A673 (cell line): ENCODE data around the gene TAF1.

Source experiments
- EZH2 ChIP-seq: fragments of 200-600 bp; sonication (generic); IDR thresholded peaks from 2 replicates; pipeline ENCODE4 v1.6.1; 2017; ENCODE audit warnings: borderline replicate concordance, low read depth, mild to moderate bottlenecking, mixed read lengths, antibody characterized with exemption, low read length; ENCODE audit not compliant: poor library complexity, severe bottlenecking
- TF ChIP-seq, protein P1 (sequence below): fragments of 300-800, 200-600 bp; sonication (generic); conservative IDR thresholded peaks from 2 replicates; pipeline ENCODE4 v1.5.1; 2017; ENCODE audit warnings: low read depth, mild to moderate bottlenecking, antibody characterized with exemption, low read length, moderate library complexity, mixed read lengths

DNA sequence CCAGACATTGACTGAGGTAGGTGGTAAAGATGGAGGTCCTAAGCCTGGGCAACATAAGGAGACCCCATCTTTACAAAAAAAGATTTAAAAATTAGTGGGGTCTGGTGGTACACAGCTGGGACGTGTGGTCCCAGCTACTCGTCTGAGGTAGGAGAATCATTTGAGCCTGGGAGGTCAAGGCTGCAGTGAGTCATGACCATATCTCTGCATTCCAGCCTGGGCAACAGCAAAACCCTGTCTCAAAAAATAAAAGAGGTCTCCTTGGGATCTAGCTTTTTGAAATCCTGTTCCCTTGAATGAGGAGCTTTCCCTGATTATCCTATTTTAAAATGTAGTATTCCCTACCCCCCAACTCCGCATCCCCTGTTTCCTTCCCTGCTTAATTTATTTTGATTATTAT lies 88.1 kb downstream of the TAF1 start:
- TF ChIP-seq, protein P1, sequence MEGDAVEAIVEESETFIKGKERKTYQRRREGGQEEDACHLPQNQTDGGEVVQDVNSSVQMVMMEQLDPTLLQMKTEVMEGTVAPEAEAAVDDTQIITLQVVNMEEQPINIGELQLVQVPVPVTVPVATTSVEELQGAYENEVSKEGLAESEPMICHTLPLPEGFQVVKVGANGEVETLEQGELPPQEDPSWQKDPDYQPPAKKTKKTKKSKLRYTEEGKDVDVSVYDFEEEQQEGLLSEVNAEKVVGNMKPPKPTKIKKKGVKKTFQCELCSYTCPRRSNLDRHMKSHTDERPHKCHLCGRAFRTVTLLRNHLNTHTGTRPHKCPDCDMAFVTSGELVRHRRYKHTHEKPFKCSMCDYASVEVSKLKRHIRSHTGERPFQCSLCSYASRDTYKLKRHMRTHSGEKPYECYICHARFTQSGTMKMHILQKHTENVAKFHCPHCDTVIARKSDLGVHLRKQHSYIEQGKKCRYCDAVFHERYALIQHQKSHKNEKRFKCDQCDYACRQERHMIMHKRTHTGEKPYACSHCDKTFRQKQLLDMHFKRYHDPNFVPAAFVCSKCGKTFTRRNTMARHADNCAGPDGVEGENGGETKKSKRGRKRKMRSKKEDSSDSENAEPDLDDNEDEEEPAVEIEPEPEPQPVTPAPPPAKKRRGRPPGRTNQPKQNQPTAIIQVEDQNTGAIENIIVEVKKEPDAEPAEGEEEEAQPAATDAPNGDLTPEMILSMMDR = no peak
- TF ChIP-seq EZH2 = no peak
